Heart left ventricle (tissue), 13 donors: ENCODE data around the gene MATK.

Experiments used
- POLR2A ChIP-seq, 2 donors: fragments of 450-650 bp; IDR thresholded peaks; one replicate each; pipeline ENCODE4 v1.6.1; 2017; ENCODE audit warnings: antibody characterized with exemption in 2 of 2, mild to moderate bottlenecking in 2 of 2, moderate library complexity in 2 of 2
- TF ChIP-seq, protein P1 (sequence below), 12 donors: fragments of 200-600 bp; sonication (generic) in 4 of 12; IDR thresholded peaks; one replicate each; pipeline versions ENCODE4 v1.5.0 to v1.8.0; 2018 to 2022; ENCODE audit warnings: antibody characterized with exemption in 12 of 12, mild to moderate bottlenecking in 5 of 12
- donor health status: ischemic (EF 13 %, LVEDD 7.1; RV severe dilation, severe dysfunction).
- donor health status: DM: no; HTN: yes; CAD: no.
- donor health status: DM: no; HTN: no; CAD: no.
- donor health status: ischemic (EF 25% LVEDD 6.9; RV normal size, moderate dysfunction).
- donor health status: ischemic (EF 25% LVEDD 5.7; RV mildly dilated, moderate dysfunction).
- donor health status: ischemic (EF 35%, LVEDD 5.7; RV mildly dilated, moderate dysfunction).
- donor health status: nonischemic (EF 11% LVEDD 7.7; RV severe dilation, severe dysfunction).
- donor health status: DM: yes; HTN: yes; CAD: no.
- donor health status: PGD.
- donor health status: ischemic (EF 29% LVEDD 5.4; RV normal size, mild dysfunction).
- donor health status: nonischemic (EF 23%, LVEDD 6.1; RV moderate dilation, normal function).

GRCh38 chr19:3835055-3835435 lies 48.9 kb upstream of the MATK start:
- TF ChIP-seq POLR2A (IDR thresholded peaks at IDR 0.05) = no peak
- TF ChIP-seq, protein P1, sequence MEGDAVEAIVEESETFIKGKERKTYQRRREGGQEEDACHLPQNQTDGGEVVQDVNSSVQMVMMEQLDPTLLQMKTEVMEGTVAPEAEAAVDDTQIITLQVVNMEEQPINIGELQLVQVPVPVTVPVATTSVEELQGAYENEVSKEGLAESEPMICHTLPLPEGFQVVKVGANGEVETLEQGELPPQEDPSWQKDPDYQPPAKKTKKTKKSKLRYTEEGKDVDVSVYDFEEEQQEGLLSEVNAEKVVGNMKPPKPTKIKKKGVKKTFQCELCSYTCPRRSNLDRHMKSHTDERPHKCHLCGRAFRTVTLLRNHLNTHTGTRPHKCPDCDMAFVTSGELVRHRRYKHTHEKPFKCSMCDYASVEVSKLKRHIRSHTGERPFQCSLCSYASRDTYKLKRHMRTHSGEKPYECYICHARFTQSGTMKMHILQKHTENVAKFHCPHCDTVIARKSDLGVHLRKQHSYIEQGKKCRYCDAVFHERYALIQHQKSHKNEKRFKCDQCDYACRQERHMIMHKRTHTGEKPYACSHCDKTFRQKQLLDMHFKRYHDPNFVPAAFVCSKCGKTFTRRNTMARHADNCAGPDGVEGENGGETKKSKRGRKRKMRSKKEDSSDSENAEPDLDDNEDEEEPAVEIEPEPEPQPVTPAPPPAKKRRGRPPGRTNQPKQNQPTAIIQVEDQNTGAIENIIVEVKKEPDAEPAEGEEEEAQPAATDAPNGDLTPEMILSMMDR (IDR thresholded peaks at IDR 0.05) = no peak
